ENCODE measurements around the gene EMSY. TPM values are rescaled to one million over a fixed set of nuclear protein-coding genes. Genes with fewer than 3 reads are reported as not detected.
"Not testable (repeated sequence)": the region's sequence is repeated elsewhere in the genome, so short reads cannot be mapped to it uniquely, and the experiment has no call there.

Gene EMSY
- total RNA-seq, 1 experiment from 2014 or later, result 21.7 TPM

- H3K4me1 ChIP-seq (replicated peaks), result peaks cover 11% of the 10 kb centered on the region
- no peaks in the 10 kb centered on the region for H3K27me3 ChIP-seq (replicated peaks)
- no peaks in the 10 kb centered on the region for H3K9me3 ChIP-seq (replicated peaks)
- no peak for DNase-seq (ENCODE audit: low read depth in 1 of 2, low spot score in 2 of 2)
- no peaks in the 10 kb centered on the region for H3K36me3 ChIP-seq
- no peak overlapping the region for H3K27ac ChIP-seq
- no peak overlapping the region for H3K4me3 ChIP-seq
Observed at GRCh38 chr11:76592025-76592914, 147.5 kb downstream of the EMSY start.

GRCh38 chr11:76592961-76593360 is 148.1 kb downstream of the EMSY start:
- Histone ChIP-seq H3K36me3 (no peaks in the 10 kb centered on the region), H3K4me3 (no peak overlapping the region), H3K27ac (no peak overlapping the region), H3K9me3 (replicated peaks) (no peaks in the 10 kb centered on the region), H3K4me1 (replicated peaks) (peaks cover 12% of the 10 kb centered on the region), H3K27me3 (replicated peaks) (no peaks in the 10 kb centered on the region)
- peak in 1 of 2 experiments; percentile 5 for DNase-seq (ENCODE audit: low read depth in 1 of 2, low spot score in 2 of 2)

GRCh38 chr11:76595091-76595490 is 150.3 kb downstream of the EMSY start:
- H3K4me1 ChIP-seq (replicated peaks), result peaks cover 23% of the 10 kb centered on the region
- H3K9me3 ChIP-seq (replicated peaks); H3K36me3 ChIP-seq; H3K27ac ChIP-seq; DNase-seq (ENCODE audit: low read depth in 1 of 2, low spot score in 2 of 2); H3K4me3 ChIP-seq; H3K27me3 ChIP-seq (replicated peaks): not testable (repeated sequence)

GRCh38 chr11:76596652-76597051 is 151.8 kb downstream of the EMSY start:
- Histone ChIP-seq H3K36me3 (no peaks in the 10 kb centered on the region), H3K9me3 (replicated peaks) (no peaks in the 10 kb centered on the region), H3K4me3 (no peak overlapping the region), H3K4me1 (replicated peaks) (peaks cover 23% of the 10 kb centered on the region), H3K27ac (no peak overlapping the region), H3K27me3 (replicated peaks) (no peaks in the 10 kb centered on the region)
- peak in 1 of 2 experiments; percentile 16 for DNase-seq (ENCODE audit: low read depth in 1 of 2, low spot score in 2 of 2)

- Histone ChIP-seq H3K36me3 (no peaks in the 10 kb centered on the region), H3K4me3 (no peak overlapping the region), H3K9me3 (replicated peaks) (no peaks in the 10 kb centered on the region), H3K27ac (peak overlapping the region; percentile 49; the same call in 1 of the 2 replicates), H3K4me1 (replicated peaks) (peaks cover 23% of the 10 kb centered on the region), H3K27me3 (replicated peaks) (no peaks in the 10 kb centered on the region)
- peak in 1 of 2 experiments; percentile 20 for DNase-seq (ENCODE audit: low read depth in 1 of 2, low spot score in 2 of 2)
Observed at GRCh38 chr11:76597533-76598425, 153.0 kb downstream of the EMSY start.

- Histone ChIP-seq H3K27me3 (replicated peaks) (no peaks in the 10 kb centered on the region), H3K4me3 (no peak overlapping the region), H3K9me3 (replicated peaks) (no peaks in the 10 kb centered on the region), H3K4me1 (replicated peaks) (peaks cover 23% of the 10 kb centered on the region), H3K36me3 (no peaks in the 10 kb centered on the region), H3K27ac (peak overlapping the region; percentile 49)
- DNase-seq (ENCODE audit: low read depth in 1 of 2, low spot score in 2 of 2), result peak; percentile 48 to 52
Observed at GRCh38 chr11:76598426-76598839, 153.6 kb downstream of the EMSY start.

- no peaks in the 10 kb centered on the region for H3K27me3 ChIP-seq (replicated peaks)
- H3K9me3 ChIP-seq (replicated peaks), result no peaks in the 10 kb centered on the region
- H3K4me3 ChIP-seq, result no peak overlapping the region
- peaks cover 23% of the 10 kb centered on the region for H3K4me1 ChIP-seq (replicated peaks)
- H3K36me3 ChIP-seq, result no peaks in the 10 kb centered on the region
- H3K27ac ChIP-seq, result peak overlapping the region; percentile 49
- DNase-seq (ENCODE audit: low read depth in 1 of 2, low spot score in 2 of 2), result peak; percentile 88 to 90
Observed at GRCh38 chr11:76599041-76600013, 154.5 kb downstream of the EMSY start.

- DNase-seq (ENCODE audit: low read depth in 1 of 2, low spot score in 2 of 2), result peak in 1 of 2 experiments; percentile 9
- Histone ChIP-seq H3K9me3 (replicated peaks) (no peaks in the 10 kb centered on the region), H3K36me3 (no peaks in the 10 kb centered on the region), H3K27ac (no peak overlapping the region), H3K4me3 (no peak overlapping the region), H3K4me1 (replicated peaks) (peaks cover 23% of the 10 kb centered on the region), H3K27me3 (replicated peaks) (no peaks in the 10 kb centered on the region)
Observed at GRCh38 chr11:76600124-76600655, 155.4 kb downstream of the EMSY start.

GRCh38 chr11:76601272-76601671 is 156.5 kb downstream of the EMSY start:
- peaks cover 23% of the 10 kb centered on the region for H3K4me1 ChIP-seq (replicated peaks)
- no peaks in the 10 kb centered on the region for H3K27me3 ChIP-seq (replicated peaks)
- H3K27ac ChIP-seq, result no peak overlapping the region
- peak in 1 of 2 experiments; percentile 1 for DNase-seq (ENCODE audit: low read depth in 1 of 2, low spot score in 2 of 2)
- H3K36me3 ChIP-seq, result no peaks in the 10 kb centered on the region
- no peaks in the 10 kb centered on the region for H3K9me3 ChIP-seq (replicated peaks)
- no peak overlapping the region for H3K4me3 ChIP-seq

- H3K27ac ChIP-seq, result no peak overlapping the region
- no peak for DNase-seq (ENCODE audit: low read depth in 1 of 2, low spot score in 2 of 2)
- peaks cover 23% of the 10 kb centered on the region for H3K4me1 ChIP-seq (replicated peaks)
Observed at GRCh38 chr11:76601724-76602123, 156.9 kb downstream of the EMSY start.

GRCh38 chr11:76602431-76602861 is 157.6 kb downstream of the EMSY start:
- peak in 1 of 2 experiments; percentile 25 for DNase-seq (ENCODE audit: low read depth in 1 of 2, low spot score in 2 of 2)
- no peaks in the 10 kb centered on the region for H3K9me3 ChIP-seq (replicated peaks)
- peaks cover 23% of the 10 kb centered on the region for H3K4me1 ChIP-seq (replicated peaks)
- no peaks in the 10 kb centered on the region for H3K36me3 ChIP-seq
- no peaks in the 10 kb centered on the region for H3K27me3 ChIP-seq (replicated peaks)
- H3K4me3 ChIP-seq, result no peak overlapping the region
- H3K27ac ChIP-seq, result no peak overlapping the region

More at GRCh38 chr11:76601724-76602123, 156.9 kb downstream of the EMSY start:
- H3K9me3 ChIP-seq (replicated peaks), result no peaks in the 10 kb centered on the region
- H3K4me3 ChIP-seq, result no peak overlapping the region
- no peaks in the 10 kb centered on the region for H3K36me3 ChIP-seq
- no peaks in the 10 kb centered on the region for H3K27me3 ChIP-seq (replicated peaks)

Measured in SJSA1 (cell line).